ENCODE measurements around the gene TLX3. TPM values are rescaled to one million over a fixed set of nuclear protein-coding genes. Genes with fewer than 3 reads are reported as not detected.

The TLX3 gene
- total and polyA plus RNA-seq, 2 of the 8 experiments (the other 6 are each of a cell fraction or from before 2014, with no cell fraction given): not detected

DNA sequence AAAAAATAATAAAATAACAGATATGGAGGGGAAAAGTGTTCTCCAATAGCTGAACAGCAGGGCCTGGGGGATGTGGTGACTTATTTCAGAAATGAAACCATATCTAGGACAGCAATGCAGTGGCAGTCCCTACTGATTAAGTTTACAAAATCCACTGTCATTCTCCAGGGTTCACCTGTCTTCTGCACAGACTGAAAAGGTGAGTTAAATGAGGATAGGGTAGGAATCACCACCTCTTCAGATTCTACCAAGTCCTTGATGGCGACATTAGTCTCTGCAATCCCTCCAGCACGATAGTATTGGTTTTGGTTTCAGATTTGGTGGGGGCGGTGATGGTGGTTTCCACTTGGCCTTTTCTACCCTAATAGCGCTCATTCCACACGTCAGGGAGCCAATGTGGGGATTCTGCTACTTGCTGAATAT, 46.3 kb downstream of the TLX3 start (continued):
- TF ChIP-seq CHD7 (IDR thresholded peaks at IDR 0.05; ENCODE audit: insufficient replicate concordance, low read length) (no peak), RXRA (IDR thresholded peaks at IDR 0.05; ENCODE audit: insufficient read depth, low read depth, low read length) (no peak), SP4 (IDR thresholded peaks at IDR 0.05; ENCODE audit: low read length) (no peak), HDAC6 (IDR thresholded peaks at IDR 0.05; ENCODE audit: low read depth, low read length) (no peak), EZH2 (IDR thresholded peaks at IDR 0.05; ENCODE audit: low read depth, low read length, severe bottlenecking) (no peak), POLR2AphosphoS5 (IDR thresholded peaks at IDR 0.05; ENCODE audit: low read depth, low read length) (no peak), SIX5 (IDR thresholded peaks at IDR 0.05; ENCODE audit: low read depth, low read length) (no peak), CBX5 (IDR thresholded peaks at IDR 0.05; ENCODE audit: low read depth, low read length) (no peak), USF2 (IDR thresholded peaks at IDR 0.05; ENCODE audit: low read length) (no peak)

Data from H1 (cell line).